Dermis blood vessel endothelial cell (primary cell): ENCODE data around the gene SMARCAD1. TPM values are rescaled to one million over a fixed set of nuclear protein-coding genes. Genes with fewer than 3 reads are reported as not detected.
"Not testable (repeated sequence)": the region's sequence is repeated elsewhere in the genome, so short reads cannot be mapped to it uniquely, and the experiment has no call there.

Source experiments
- DNase-seq: peaks from one replicate; pipeline ENCODE4 v3.0.0; 2010
- total RNA-seq: library from RNA; depleted of rRNA; stranded (reverse); fragments of >200 nt; gene quantifications from 2 replicates; pipeline ENCODE4 v1.2.3, GENCODE V29; 2014

Gene SMARCAD1
- total RNA-seq, 1 donor from 2014 or later = 45.9 TPM

GRCh38 chr4:94295473-94295872 lies 87.8 kb downstream of the SMARCAD1 start:
- not testable (repeated sequence) for DNase-seq

- DNase-seq = no peak
Observed at GRCh38 chr4:94298725-94299252, 91.1 kb downstream of the SMARCAD1 start.

- no peak for DNase-seq
Observed at GRCh38 chr4:94302191-94302590, 94.5 kb downstream of the SMARCAD1 start.

GRCh38 chr4:94304365-94304971 lies 96.8 kb downstream of the SMARCAD1 start:
- peak; percentile 75 for DNase-seq

GRCh38 chr4:94305466-94306225 lies 98.0 kb downstream of the SMARCAD1 start:
- DNase-seq = no peak

- DNase-seq = peak; percentile 70
Observed at GRCh38 chr4:94306713-94307112, 99.0 kb downstream of the SMARCAD1 start.

- peak; percentile 21 for DNase-seq
Observed at GRCh38 chr4:94307231-94307871, 99.7 kb downstream of the SMARCAD1 start.

- not testable (repeated sequence) for DNase-seq
Observed at GRCh38 chr4:94319927-94320326, 112.3 kb downstream of the SMARCAD1 start.

GRCh38 chr4:94325835-94326234 lies 118.2 kb downstream of the SMARCAD1 start:
- no peak for DNase-seq

- no peak for DNase-seq
Observed at GRCh38 chr4:94329933-94330332, 122.3 kb downstream of the SMARCAD1 start.

- peak; percentile 17 for DNase-seq
Observed at GRCh38 chr4:94332983-94333590, 125.4 kb downstream of the SMARCAD1 start.

- no peak for DNase-seq
Observed at GRCh38 chr4:94333866-94334265, 126.2 kb downstream of the SMARCAD1 start.

- no peak for DNase-seq
Observed at GRCh38 chr4:94334476-94334875, 126.8 kb downstream of the SMARCAD1 start.

GRCh38 chr4:94334962-94335361 lies 127.3 kb downstream of the SMARCAD1 start:
- DNase-seq = no peak

GRCh38 chr4:94336303-94336702 lies 128.6 kb downstream of the SMARCAD1 start:
- DNase-seq = no peak

- not testable (repeated sequence) for DNase-seq
Observed at GRCh38 chr4:94336791-94337190, 129.1 kb downstream of the SMARCAD1 start.

- no peak for DNase-seq
Observed at GRCh38 chr4:94338681-94339351, 131.2 kb downstream of the SMARCAD1 start.

GRCh38 chr4:94339779-94340178 lies 132.1 kb downstream of the SMARCAD1 start:
- DNase-seq = no peak
